Thyroid gland (tissue), 4 donors: Measurements from ENCODE around the gene ACSBG1. TPM values are rescaled to one million over a fixed set of nuclear protein-coding genes. Genes with fewer than 3 reads are reported as not detected.

ENCODE experiments used
- DNase-seq, 2 donors: peaks; one replicate each; pipeline ENCODE4 v3.0.0-alpha.2; 2019
- H3K27ac ChIP-seq, 3 donors: fragments of 200-600 bp; sonication (generic); 1 replicate in 2 of 3; 2 replicates in 1 of 3; pipeline ENCODE4 v1.5.1; 2016 to 2019; ENCODE audit warnings: mild to moderate bottlenecking in 1 of 3, moderate library complexity in 1 of 3
- H3K27me3 ChIP-seq: fragments of 200-600 bp; sonication (generic); one replicate; pipeline ENCODE4 v1.5.1; 2019
- H3K36me3 ChIP-seq, 2 donors: fragments of 200-600 bp; sonication (generic); one replicate each; pipeline ENCODE4 v1.5.1; 2016 to 2019
- H3K4me1 ChIP-seq, 2 donors: fragments of 200-600 bp; sonication (generic); one replicate each; pipeline ENCODE4 v1.5.1; 2017 to 2019
- H3K4me3 ChIP-seq, 3 donors: fragments of 200-600 bp; sonication (generic); replicated peaks in 1 of 3; 1 replicate in 2 of 3; 2 replicates in 1 of 3; pipeline ENCODE4 v1.5.1; 2016; ENCODE audit warnings: mild to moderate bottlenecking in 1 of 3
- H3K9me3 ChIP-seq: fragments of 200-600 bp; sonication (generic); one replicate; pipeline ENCODE4 v1.5.1; 2017
- POLR2A ChIP-seq, 2 donors: fragments of 450-650 bp; IDR thresholded peaks; one replicate each; pipeline ENCODE4 v1.6.1; 2017; ENCODE audit warnings: antibody characterized with exemption in 2 of 2, mild to moderate bottlenecking in 2 of 2, moderate library complexity in 1 of 2
- WGBS, 2 donors: methylation state at CpG; one replicate each; pipeline ENCODE4 v1.1.5; 2017; 5-methylcytosine and 5-hydroxymethylcytosine counted together
- intact Hi-C: fragments of 100-400 bp; cut with DNase I; formaldehyde crosslinking; loops from one replicate; pipeline ENCODE4 v1.15.1; 2023
- total RNA-seq, 4 donors: library from RNA; depleted of rRNA; stranded (reverse); fragments of >200 nt; gene quantifications; one replicate each; pipeline ENCODE4 v1.2.3, GENCODE V29; 2016
- TF ChIP-seq, protein P1 (sequence below), 6 experiments: fragments of 200-600 bp in 3 of 6; fragments of 450-650 bp in 3 of 6; sonication (generic) in 3 of 6; IDR thresholded peaks; one replicate each; pipeline ENCODE4 v1.5.1; 2016 to 2019; ENCODE audit warnings: antibody characterized with exemption in 6 of 6, mild to moderate bottlenecking in 2 of 6, inconsistent platforms in 1 of 6, moderate library complexity in 1 of 6

Gene ACSBG1
- total RNA-seq, 4 donors from 2014 or later: not detected

GRCh38 chr15:78241017-78241416 is 6.7 kb upstream of the ACSBG1 start:
- Histone ChIP-seq H3K27me3 (no peaks in the 10 kb centered on the region), H3K4me1 (peaks cover 0 to 9% of the 10 kb centered on the region in 2 donors), H3K4me3 (no peak overlapping the region), H3K27ac (no peak overlapping the region), H3K9me3 (no peaks in the 10 kb centered on the region), H3K36me3 (no peaks in the 10 kb centered on the region)
- DNase-seq: peak; percentile 85 to 86
- TF ChIP-seq, protein P1, sequence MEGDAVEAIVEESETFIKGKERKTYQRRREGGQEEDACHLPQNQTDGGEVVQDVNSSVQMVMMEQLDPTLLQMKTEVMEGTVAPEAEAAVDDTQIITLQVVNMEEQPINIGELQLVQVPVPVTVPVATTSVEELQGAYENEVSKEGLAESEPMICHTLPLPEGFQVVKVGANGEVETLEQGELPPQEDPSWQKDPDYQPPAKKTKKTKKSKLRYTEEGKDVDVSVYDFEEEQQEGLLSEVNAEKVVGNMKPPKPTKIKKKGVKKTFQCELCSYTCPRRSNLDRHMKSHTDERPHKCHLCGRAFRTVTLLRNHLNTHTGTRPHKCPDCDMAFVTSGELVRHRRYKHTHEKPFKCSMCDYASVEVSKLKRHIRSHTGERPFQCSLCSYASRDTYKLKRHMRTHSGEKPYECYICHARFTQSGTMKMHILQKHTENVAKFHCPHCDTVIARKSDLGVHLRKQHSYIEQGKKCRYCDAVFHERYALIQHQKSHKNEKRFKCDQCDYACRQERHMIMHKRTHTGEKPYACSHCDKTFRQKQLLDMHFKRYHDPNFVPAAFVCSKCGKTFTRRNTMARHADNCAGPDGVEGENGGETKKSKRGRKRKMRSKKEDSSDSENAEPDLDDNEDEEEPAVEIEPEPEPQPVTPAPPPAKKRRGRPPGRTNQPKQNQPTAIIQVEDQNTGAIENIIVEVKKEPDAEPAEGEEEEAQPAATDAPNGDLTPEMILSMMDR (IDR thresholded peaks at IDR 0.05): peak; percentile 57 to 88 (median 76)
- no peak for TF ChIP-seq POLR2A (IDR thresholded peaks at IDR 0.05)
- WGBS, 2 donors: 7 to 17% methylated on average over 8 to 11 of the region's 12 CpGs
- intact Hi-C loops: loop anchor here (2.0 to 5.0 kb wide), 2 partner anchors 128 to 279 kb away; no protein-coding TSS in a partner anchor

DNA sequence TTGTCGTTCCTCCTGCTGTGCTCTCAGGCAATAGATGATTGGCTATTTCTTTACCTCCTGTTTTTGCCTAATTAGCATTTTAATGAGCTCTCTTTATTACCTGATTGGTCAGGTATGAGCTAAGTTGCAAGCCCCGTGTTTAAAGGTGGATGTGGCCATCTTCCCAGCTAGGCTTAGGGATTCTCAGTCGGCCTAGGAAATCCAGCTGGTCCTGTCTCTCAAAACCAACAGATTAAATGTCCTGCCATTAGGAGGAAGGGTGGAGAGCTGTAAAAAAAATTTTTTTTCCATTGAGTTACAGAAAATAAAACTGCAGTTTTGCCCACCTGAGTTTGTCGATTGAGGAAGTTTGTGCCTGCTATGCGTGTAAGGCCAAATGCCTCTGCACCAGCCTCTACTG is 5.4 kb upstream of the ACSBG1 start:
- H3K27me3 ChIP-seq: no peaks in the 10 kb centered on the region
- no peak overlapping the region for H3K27ac ChIP-seq
- TF ChIP-seq, protein P1 (IDR thresholded peaks at IDR 0.05): no peak
- TF ChIP-seq POLR2A (IDR thresholded peaks at IDR 0.05): no peak
- intact Hi-C loops: loop anchor here (2.0 to 5.0 kb wide), 2 partner anchors 127 to 278 kb away; no protein-coding TSS in a partner anchor
- no peaks in the 10 kb centered on the region for H3K9me3 ChIP-seq
- no peaks in the 10 kb centered on the region for H3K36me3 ChIP-seq
- H3K4me3 ChIP-seq: no peak overlapping the region
- H3K4me1 ChIP-seq: peaks cover 0 to 9% of the 10 kb centered on the region in 2 donors
- no peak for DNase-seq
- WGBS, 2 donors: 89 to 93% methylated on average over 5 of the region's 5 CpGs

GRCh38 chr15:78237146-78237545 is 2.8 kb upstream of the ACSBG1 start:
- no peaks in the 10 kb centered on the region for H3K9me3 ChIP-seq
- WGBS, 2 donors: 84 to 85% methylated on average over 6 of the region's 6 CpGs
- H3K36me3 ChIP-seq: no peaks in the 10 kb centered on the region
- intact Hi-C loops: no loop called here
- no peaks in the 10 kb centered on the region for H3K27me3 ChIP-seq
- DNase-seq: no peak
- no peak overlapping the region for H3K27ac ChIP-seq
- no peak overlapping the region for H3K4me3 ChIP-seq
- no peak for TF ChIP-seq POLR2A (IDR thresholded peaks at IDR 0.05)
- TF ChIP-seq, protein P1 (IDR thresholded peaks at IDR 0.05): no peak
- H3K4me1 ChIP-seq: no peaks in the 10 kb centered on the region

GRCh38 chr15:78236491-78236890 is 2.1 kb upstream of the ACSBG1 start:
- H3K4me3 ChIP-seq: no peak overlapping the region
- H3K36me3 ChIP-seq: no peaks in the 10 kb centered on the region
- H3K27me3 ChIP-seq: no peaks in the 10 kb centered on the region
- no peak overlapping the region for H3K27ac ChIP-seq
- H3K4me1 ChIP-seq: no peaks in the 10 kb centered on the region
- no peak for DNase-seq
- no peak for TF ChIP-seq POLR2A (IDR thresholded peaks at IDR 0.05)
- TF ChIP-seq, protein P1 (IDR thresholded peaks at IDR 0.05): no peak
- H3K9me3 ChIP-seq: no peaks in the 10 kb centered on the region
- WGBS, 2 donors: 95 to 97% methylated on average over 6 of the region's 6 CpGs
- intact Hi-C loops: no loop called here

DNA sequence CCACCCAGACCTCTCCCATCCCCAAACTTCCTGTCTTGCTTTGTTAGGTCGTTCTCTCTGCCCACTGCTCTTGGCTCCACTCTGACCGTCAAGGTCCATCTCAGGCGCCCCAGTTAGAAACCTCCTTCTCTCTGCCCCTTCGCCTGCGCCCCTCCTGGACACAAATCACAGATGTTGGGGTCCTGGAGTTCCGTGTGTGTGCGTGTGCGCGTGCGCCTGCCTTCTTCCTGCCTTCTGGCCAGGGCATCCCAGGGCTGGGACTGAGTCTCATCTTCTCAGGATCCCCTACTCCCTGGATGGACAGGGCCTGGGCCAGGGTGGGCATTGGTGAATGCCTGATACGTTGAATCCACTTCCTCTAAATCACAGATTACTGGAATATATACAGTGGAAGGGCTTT is 869 bp downstream of the ACSBG1 start:
- no peak for DNase-seq

More for the DNA sequence above, 869 bp downstream of the ACSBG1 start:
- Histone ChIP-seq H3K27me3 (no peaks in the 10 kb centered on the region), H3K36me3 (no peaks in the 10 kb centered on the region), H3K9me3 (no peaks in the 10 kb centered on the region), H3K4me3 (no peak overlapping the region), H3K4me1 (no peaks in the 10 kb centered on the region), H3K27ac (no peak overlapping the region)
- TF ChIP-seq, protein P1 (IDR thresholded peaks at IDR 0.05): no peak
- intact Hi-C loops: no loop called here
- WGBS, 2 donors: 77% methylated on average over 11 of the region's 11 CpGs
